ENCODE results near the gene CARS2.
"Not testable (repeated sequence)": the region's sequence is repeated elsewhere in the genome, so short reads cannot be mapped to it uniquely, and the experiment has no call there.

Gene CARS2

GRCh38 chr13:110681868-110682550 is 23.9 kb downstream of the CARS2 start:
- no peak for DNase-seq

GRCh38 chr13:110680852-110681251 is 25.1 kb downstream of the CARS2 start:
- DNase-seq = peak in 1 of 2 donors; percentile 28

GRCh38 chr13:110677731-110678545 is 28.0 kb downstream of the CARS2 start:
- DNase-seq = no peak

- DNase-seq = peak in 1 of 2 donors; percentile 39
These were observed 29.0 kb downstream of the CARS2 start for GRCh38 chr13:110676595-110677587.

- not testable (repeated sequence) for DNase-seq
These were observed 36.1 kb downstream of the CARS2 start for GRCh38 chr13:110669814-110670213.

- no peak for DNase-seq
These were observed 36.9 kb downstream of the CARS2 start for GRCh38 chr13:110669036-110669435.

- no peak for DNase-seq
These were observed 39.7 kb downstream of the CARS2 start for GRCh38 chr13:110666255-110666533.

GRCh38 chr13:110665491-110666254 is 40.2 kb downstream of the CARS2 start:
- DNase-seq = peak in 1 of 2 donors; percentile 56

GRCh38 chr13:110664673-110665072 is 41.2 kb downstream of the CARS2 start:
- DNase-seq = no peak

- no peak for DNase-seq
These were observed 41.9 kb downstream of the CARS2 start for GRCh38 chr13:110664041-110664440.

GRCh38 chr13:110663491-110663890 is 42.4 kb downstream of the CARS2 start:
- DNase-seq = no peak

GRCh38 chr13:110662777-110663443 is 43.0 kb downstream of the CARS2 start:
- DNase-seq = no peak

GRCh38 chr13:110662091-110662490 is 43.8 kb downstream of the CARS2 start:
- DNase-seq = no peak

- DNase-seq = no peak
These were observed 44.7 kb downstream of the CARS2 start for GRCh38 chr13:110661256-110661655.

- peak; percentile 19 to 26 for DNase-seq
These were observed 47.6 kb downstream of the CARS2 start for GRCh38 chr13:110658218-110658911.

GRCh38 chr13:110657196-110657595 is 48.7 kb downstream of the CARS2 start:
- no peak for DNase-seq

- DNase-seq = no peak
These were observed 52.1 kb downstream of the CARS2 start for GRCh38 chr13:110653851-110654250.

- DNase-seq = no peak
These were observed 52.6 kb downstream of the CARS2 start for GRCh38 chr13:110653271-110653670.

GRCh38 chr13:110652764-110653163 is 53.2 kb downstream of the CARS2 start:
- DNase-seq = no peak

- DNase-seq = no peak
These were observed 53.6 kb downstream of the CARS2 start for GRCh38 chr13:110652231-110652730.

GRCh38 chr13:110651726-110652230 is 54.1 kb downstream of the CARS2 start:
- no peak for DNase-seq

All from CD4-positive, alpha-beta T cell treated with Interferon alpha-2 for 1 hour (primary cell).